Mesenchymal stem cell (in vitro differentiated cells and primary cell): ENCODE measurements around the gene PRKCB.

ENCODE experiments used
- DNase-seq: peaks from one replicate; pipeline ENCODE4 v3.0.0-alpha.2; 2013
- H2AFZ ChIP-seq: one replicate; pipeline ENCODE4 v1.6.1; 2013; ENCODE audit warnings: low read depth, mild to moderate bottlenecking, control low read depth, inconsistent platforms, low read length, moderate library complexity
- H2AK5ac ChIP-seq: 2 replicates; pipeline ENCODE4 v1.6.1; 2013; ENCODE audit warnings: low read length, moderate library complexity, mild to moderate bottlenecking, inconsistent platforms; ENCODE audit not compliant: severe bottlenecking
- H2BK120ac ChIP-seq: one replicate; pipeline ENCODE4 v1.6.1; 2013; ENCODE audit warnings: low read depth, mild to moderate bottlenecking, inconsistent platforms, low read length, moderate library complexity
- H2BK12ac ChIP-seq, 2 experiments: one replicate each; pipeline ENCODE4 v1.6.1; 2013; ENCODE audit warnings: inconsistent platforms in 2 of 2, low read length in 2 of 2, mild to moderate bottlenecking in 2 of 2, moderate library complexity in 2 of 2, control low read depth in 1 of 2
- H2BK15ac ChIP-seq: one replicate; pipeline ENCODE4 v1.6.1; 2013; ENCODE audit warnings: mild to moderate bottlenecking, low read depth, inconsistent platforms; ENCODE audit not compliant: poor library complexity, severe bottlenecking
- H2BK5ac ChIP-seq: 2 replicates; pipeline ENCODE4 v1.6.1; 2013; ENCODE audit warnings: low read depth, mild to moderate bottlenecking, low read length, control low read depth, inconsistent platforms; ENCODE audit not compliant: poor library complexity, severe bottlenecking
- H3K14ac ChIP-seq, 2 experiments: one replicate each; pipeline ENCODE4 v1.6.1; 2013; ENCODE audit warnings: inconsistent platforms in 2 of 2, low read length in 2 of 2, control low read depth in 1 of 2, mild to moderate bottlenecking in 1 of 2, moderate library complexity in 1 of 2
- H3K18ac ChIP-seq, 2 experiments: one replicate each; pipeline ENCODE4 v1.6.1; 2013; ENCODE audit warnings: inconsistent platforms in 2 of 2, low read length in 2 of 2, control low read depth in 1 of 2, low read depth in 1 of 2, mild to moderate bottlenecking in 1 of 2
- H3K23ac ChIP-seq, 2 experiments: one replicate each; pipeline ENCODE4 v1.6.1; 2013; ENCODE audit warnings: inconsistent platforms in 2 of 2, low read length in 2 of 2, mild to moderate bottlenecking in 2 of 2, moderate library complexity in 2 of 2, control low read depth in 1 of 2
- H3K27ac ChIP-seq: 2 replicates; pipeline ENCODE4 v1.5.1; 2013; ENCODE audit warnings: mild to moderate bottlenecking, moderate library complexity, low read length, control low read depth, inconsistent platforms; ENCODE audit not compliant: poor library complexity, severe bottlenecking
- H3K27me3 ChIP-seq, 2 experiments: 2 replicates each; pipeline versions ENCODE4 v1.6.1 to v1.7.0; 2013; ENCODE audit warnings: low read length in 2 of 2, mild to moderate bottlenecking in 2 of 2, moderate library complexity in 2 of 2, control low read depth in 1 of 2, inconsistent platforms in 1 of 2; ENCODE audit not compliant: control insufficient read depth in 1 of 2, insufficient read depth in 1 of 2
- H3K36me3 ChIP-seq, 2 experiments: 2 replicates each; pipeline versions ENCODE4 v1.6.1 to v1.7.0; 2013; ENCODE audit warnings: low read length in 2 of 2, control low read depth in 1 of 2, inconsistent platforms in 1 of 2, low read depth in 1 of 2, mild to moderate bottlenecking in 1 of 2; ENCODE audit not compliant: insufficient read depth in 2 of 2, control insufficient read depth in 1 of 2
- H3K4ac ChIP-seq, 2 experiments: one replicate each; pipeline ENCODE4 v1.6.1; 2013; ENCODE audit warnings: inconsistent platforms in 2 of 2, low read length in 2 of 2, mild to moderate bottlenecking in 2 of 2, moderate library complexity in 2 of 2, control low read depth in 1 of 2, low read depth in 1 of 2
- H3K4me1 ChIP-seq: 2 replicates; pipeline ENCODE4 v1.6.1; 2013; ENCODE audit warnings: low read depth, low read length, control low read depth; ENCODE audit not compliant: control insufficient read depth, insufficient read depth
- H3K4me2 ChIP-seq: 2 replicates; pipeline ENCODE4 v1.6.1; 2013; ENCODE audit warnings: low read length, mild to moderate bottlenecking, inconsistent platforms; ENCODE audit not compliant: poor library complexity, severe bottlenecking
- H3K4me3 ChIP-seq, 2 experiments: 2 replicates each; pipeline versions ENCODE4 v1.5.1 to v1.7.0; 2013; ENCODE audit warnings: low read length in 2 of 2, mild to moderate bottlenecking in 2 of 2, control low read depth in 1 of 2, low read depth in 1 of 2; ENCODE audit not compliant: insufficient read depth in 1 of 2
- H3K79me1 ChIP-seq: replicated peaks from 2 replicates; pipeline ENCODE4 v1.6.1; 2013; ENCODE audit warnings: mild to moderate bottlenecking, control low read depth, low read length, inconsistent platforms; ENCODE audit not compliant: poor library complexity, severe bottlenecking
- H3K9ac ChIP-seq: 2 replicates; pipeline ENCODE4 v1.7.0; 2013; ENCODE audit warnings: mild to moderate bottlenecking, low read length, moderate library complexity
- H3K9me3 ChIP-seq: 2 replicates; pipeline ENCODE4 v1.7.0; 2013; ENCODE audit warnings: mild to moderate bottlenecking, low read length; ENCODE audit not compliant: control insufficient read depth
- H4K8ac ChIP-seq: one replicate; pipeline ENCODE4 v1.6.1; 2013; ENCODE audit warnings: inconsistent platforms, mild to moderate bottlenecking, low read length, moderate library complexity
- H4K91ac ChIP-seq: one replicate; pipeline ENCODE4 v1.6.1; 2013; ENCODE audit warnings: mild to moderate bottlenecking, low read length, inconsistent platforms
- WGBS: methylation state at CpG from one replicate; pipeline ENCODE4 v1.1.7; 2013; ENCODE audit warnings: mixed read lengths; 5-methylcytosine and 5-hydroxymethylcytosine counted together

PRKCB gene

GRCh38 chr16:23999663-24000062, 163.9 kb downstream of the PRKCB start:
- Histone ChIP-seq H3K4ac (no peak overlapping the region), H3K27me3 (no peaks in the 10 kb centered on the region), H2BK5ac (no peak overlapping the region), H3K4me3 (no peak overlapping the region), H3K9me3 (no peaks in the 10 kb centered on the region), H2BK120ac (no peak overlapping the region), H3K4me2 (no peak overlapping the region), H3K36me3 (no peaks in the 10 kb centered on the region), H3K4me1 (no peaks in the 10 kb centered on the region), H4K91ac (no peak overlapping the region), H2AK5ac (no peak overlapping the region), H2BK15ac (no peak overlapping the region), H3K79me1 (no peaks in the 10 kb centered on the region), H3K18ac (no peak overlapping the region), H2AFZ (no peak overlapping the region), H3K27ac (no peak overlapping the region), H4K8ac (no peak overlapping the region), H2BK12ac (no peak overlapping the region), H3K14ac (no peak overlapping the region), H3K23ac (no peak overlapping the region), H3K9ac (no peak overlapping the region)
- no peak for DNase-seq
- 56% methylated on average over 4 of the region's 4 CpGs for WGBS

- Histone ChIP-seq H4K8ac (no peak overlapping the region), H3K36me3 (no peaks in the 10 kb centered on the region), H3K23ac (no peak overlapping the region), H3K14ac (no peak overlapping the region), H3K27ac (no peak overlapping the region), H3K4me2 (no peak overlapping the region), H3K9me3 (no peaks in the 10 kb centered on the region), H3K4me3 (no peak overlapping the region), H4K91ac (no peak overlapping the region), H2BK15ac (no peak overlapping the region), H2AFZ (no peak overlapping the region), H3K18ac (no peak overlapping the region), H3K27me3 (peaks cover 0 to 6% of the 10 kb centered on the region in 2 experiments), H3K79me1 (no peaks in the 10 kb centered on the region), H2AK5ac (no peak overlapping the region), H2BK120ac (no peak overlapping the region), H3K4ac (no peak overlapping the region), H3K9ac (no peak overlapping the region), H2BK12ac (no peak overlapping the region), H3K4me1 (no peaks in the 10 kb centered on the region), H2BK5ac (no peak overlapping the region)
- WGBS = no CpG with 5 or more reads among the region's 1 CpG
- DNase-seq = no peak
Measured at GRCh38 chr16:24001710-24002109, 165.9 kb downstream of the PRKCB start.

GRCh38 chr16:24002619-24003018, 166.8 kb downstream of the PRKCB start:
- Histone ChIP-seq H3K36me3 (no peaks in the 10 kb centered on the region), H3K4me3 (no peak overlapping the region), H3K4me2 (no peak overlapping the region), H3K9ac (no peak overlapping the region), H3K23ac (no peak overlapping the region), H4K8ac (no peak overlapping the region), H2BK120ac (no peak overlapping the region), H2BK5ac (no peak overlapping the region), H3K4ac (no peak overlapping the region), H4K91ac (no peak overlapping the region), H3K18ac (no peak overlapping the region), H3K27ac (no peak overlapping the region), H3K14ac (no peak overlapping the region), H3K27me3 (peaks cover 0 to 13% of the 10 kb centered on the region in 2 experiments), H2AFZ (no peak overlapping the region), H3K4me1 (no peaks in the 10 kb centered on the region), H2BK15ac (no peak overlapping the region), H3K9me3 (no peaks in the 10 kb centered on the region), H2BK12ac (no peak overlapping the region), H2AK5ac (no peak overlapping the region), H3K79me1 (no peaks in the 10 kb centered on the region)
- 83% methylated on average over 3 of the region's 4 CpGs for WGBS
- DNase-seq = no peak

GRCh38 chr16:24005577-24005976, 169.8 kb downstream of the PRKCB start:
- no peaks in the 10 kb centered on the region for H3K36me3 ChIP-seq
- no peak overlapping the region for H2AK5ac ChIP-seq
- H3K27ac ChIP-seq = no peak overlapping the region
- no peak overlapping the region for H2BK120ac ChIP-seq
- no peak overlapping the region for H2AFZ ChIP-seq
- no peak overlapping the region for H2BK12ac ChIP-seq
- H3K14ac ChIP-seq = no peak overlapping the region
- no peak overlapping the region for H3K4me3 ChIP-seq
- peaks cover 0 to 23% of the 10 kb centered on the region in 2 experiments for H3K27me3 ChIP-seq
- H3K4me2 ChIP-seq = no peak overlapping the region
- H3K9ac ChIP-seq = no peak overlapping the region
- H3K18ac ChIP-seq = no peak overlapping the region
- H4K91ac ChIP-seq = no peak overlapping the region
- WGBS = 48% methylated on average over 6 of the region's 6 CpGs
- H3K9me3 ChIP-seq = no peaks in the 10 kb centered on the region
- H3K4ac ChIP-seq = no peak overlapping the region
- H3K4me1 ChIP-seq = no peaks in the 10 kb centered on the region
- no peak overlapping the region for H2BK5ac ChIP-seq
- H3K79me1 ChIP-seq = no peaks in the 10 kb centered on the region
- H3K23ac ChIP-seq = no peak overlapping the region
- no peak overlapping the region for H4K8ac ChIP-seq
- H2BK15ac ChIP-seq = no peak overlapping the region
- DNase-seq = no peak
